ENCODE data around the gene ST6GALNAC4. TPM values are rescaled to one million over a fixed set of nuclear protein-coding genes. Genes with fewer than 3 reads are reported as not detected.

Gene ST6GALNAC4
- total RNA-seq, 1 experiment from 2014 or later = 15.4 TPM

DNA sequence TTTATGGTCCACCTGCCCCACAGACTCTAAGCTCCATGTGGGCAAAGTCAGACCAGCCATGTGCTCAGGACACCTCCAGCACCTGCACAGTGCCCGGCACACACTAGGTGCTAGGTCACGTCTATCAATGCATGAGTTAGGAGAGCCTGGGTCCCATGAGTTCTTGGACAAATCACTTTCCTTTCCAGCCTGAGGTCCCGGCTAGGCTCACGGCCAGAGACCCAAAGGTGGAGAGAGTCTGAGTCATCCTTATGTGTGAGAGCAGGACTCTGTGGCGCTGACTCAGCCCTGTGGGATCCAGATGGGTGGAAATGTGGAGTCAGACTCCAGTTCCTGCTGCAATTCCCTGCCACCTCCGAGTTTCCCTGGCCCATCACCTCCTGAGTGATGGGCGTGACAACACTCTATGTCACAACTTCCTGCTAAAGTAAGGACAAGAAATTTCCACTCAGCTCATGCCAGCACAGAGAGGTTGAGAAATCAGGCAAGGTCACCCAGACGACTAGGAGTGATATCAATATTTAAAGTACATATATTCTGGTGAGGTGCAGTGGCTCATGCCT, 2.5 kb upstream of the ST6GALNAC4 start:
- Mint-ChIP-seq H3K4me1 (peaks cover 15 to 17% of the 10 kb centered on the region in 2 experiments), H3K36me3 (ENCODE audit: insufficient read depth in 1 of 3, low read depth in 3 of 3) (peaks cover 0 to 3% (median 0%) of the 10 kb centered on the region in 3 experiments; a peak in 3 of 7 replicates), H3K27me3 (ENCODE audit: low read depth) (peaks cover 26% of the 10 kb centered on the region), H3K9me3 (no peaks in the 10 kb centered on the region; a peak in 1 of 5 replicates), H3K27ac (0 out of 7 replicates have a peak overlapping the region, but pooled peaks of 1 of the 3 experiments have one; percentile 38), H3K4me3 (no peak overlapping the region)
- Histone ChIP-seq H3K79me1 (ENCODE audit: insufficient read depth, low read depth, low read length, poor library complexity, severe bottlenecking) (no peaks in the 10 kb centered on the region), H3K4me1 (ENCODE audit: insufficient read depth, low read length) (peaks cover 2% of the 10 kb centered on the region; the same call in 1 of the 2 replicates), H2BK5ac (ENCODE audit: insufficient read length, low read length) (no peak overlapping the region), H4K91ac (ENCODE audit: insufficient read length, low read depth, low read length) (no peak overlapping the region), H3T11ph (ENCODE audit: low read length) (no peak overlapping the region), H3K23ac (ENCODE audit: insufficient read length, low read depth, low read length) (no peak overlapping the region), H4K20me1 (ENCODE audit: control insufficient read depth, insufficient read depth, insufficient read length) (peaks cover 2% of the 10 kb centered on the region), H3K4me2 (ENCODE audit: insufficient read depth, insufficient read length, low read length) (no peak overlapping the region), H2BK12ac (ENCODE audit: insufficient read length, low read depth, low read length) (no peak overlapping the region), H2AFZ (ENCODE audit: low read length) (no peak overlapping the region), H2BK120ac (ENCODE audit: low read depth, low read length, poor library complexity, severe bottlenecking) (no peak overlapping the region), H3K79me2 (ENCODE audit: insufficient read depth, low read length) (no peaks in the 10 kb centered on the region), H3K9ac (ENCODE audit: extremely low read depth, insufficient read length, low read length) (no peak overlapping the region), H4K8ac (replicated peaks; ENCODE audit: insufficient read length, low read depth, low read length) (no peak overlapping the region), H3K14ac (ENCODE audit: insufficient read depth, low read length) (no peak overlapping the region), H3K9me3 (ENCODE audit: control insufficient read depth, low read depth, low read length) (no peaks in the 10 kb centered on the region), H3K27ac (ENCODE audit: insufficient read length, low read depth, low read length) (no peak overlapping the region), H3K27me3 (ENCODE audit: insufficient read depth, low read length) (peaks cover 2% of the 10 kb centered on the region; the same call in 1 of the 2 replicates), H3K56ac (ENCODE audit: insufficient read length, low read depth, low read length) (no peak overlapping the region), H3K18ac (ENCODE audit: insufficient read length, low read depth, low read length) (no peak overlapping the region), H3K23me2 (ENCODE audit: insufficient read length, low read depth, low read length, poor library complexity, severe bottlenecking) (peaks cover 5% of the 10 kb centered on the region), H4K5ac (ENCODE audit: insufficient read length, low read depth, low read length) (no peak overlapping the region), H2BK20ac (ENCODE audit: low read depth, low read length, poor library complexity, severe bottlenecking) (no peak overlapping the region), H3K4ac (ENCODE audit: low read depth, low read length) (no peak overlapping the region), H2AK5ac (ENCODE audit: insufficient read length, low read length) (no peak overlapping the region), H2BK15ac (ENCODE audit: low read depth, low read length) (no peak overlapping the region)
- no peak for DNase-seq
- WGBS (ENCODE audit: extremely low coverage, insufficient read length, low lambda C conversion rate) = no CpG with 5 or more reads among the region's 8 CpGs
- TF ChIP-seq, protein P1, sequence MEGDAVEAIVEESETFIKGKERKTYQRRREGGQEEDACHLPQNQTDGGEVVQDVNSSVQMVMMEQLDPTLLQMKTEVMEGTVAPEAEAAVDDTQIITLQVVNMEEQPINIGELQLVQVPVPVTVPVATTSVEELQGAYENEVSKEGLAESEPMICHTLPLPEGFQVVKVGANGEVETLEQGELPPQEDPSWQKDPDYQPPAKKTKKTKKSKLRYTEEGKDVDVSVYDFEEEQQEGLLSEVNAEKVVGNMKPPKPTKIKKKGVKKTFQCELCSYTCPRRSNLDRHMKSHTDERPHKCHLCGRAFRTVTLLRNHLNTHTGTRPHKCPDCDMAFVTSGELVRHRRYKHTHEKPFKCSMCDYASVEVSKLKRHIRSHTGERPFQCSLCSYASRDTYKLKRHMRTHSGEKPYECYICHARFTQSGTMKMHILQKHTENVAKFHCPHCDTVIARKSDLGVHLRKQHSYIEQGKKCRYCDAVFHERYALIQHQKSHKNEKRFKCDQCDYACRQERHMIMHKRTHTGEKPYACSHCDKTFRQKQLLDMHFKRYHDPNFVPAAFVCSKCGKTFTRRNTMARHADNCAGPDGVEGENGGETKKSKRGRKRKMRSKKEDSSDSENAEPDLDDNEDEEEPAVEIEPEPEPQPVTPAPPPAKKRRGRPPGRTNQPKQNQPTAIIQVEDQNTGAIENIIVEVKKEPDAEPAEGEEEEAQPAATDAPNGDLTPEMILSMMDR (conservative IDR thresholded peaks at IDR 0.05) = no peak

Measured in H9 (cell line).